ENCODE measurements around the gene HS3ST3B1. TPM values are rescaled to one million over a fixed set of nuclear protein-coding genes. Genes with fewer than 3 reads are reported as not detected.

HS3ST3B1 gene
- total RNA-seq, 1 donor from 2014 or later: 33.8 TPM

DNA sequence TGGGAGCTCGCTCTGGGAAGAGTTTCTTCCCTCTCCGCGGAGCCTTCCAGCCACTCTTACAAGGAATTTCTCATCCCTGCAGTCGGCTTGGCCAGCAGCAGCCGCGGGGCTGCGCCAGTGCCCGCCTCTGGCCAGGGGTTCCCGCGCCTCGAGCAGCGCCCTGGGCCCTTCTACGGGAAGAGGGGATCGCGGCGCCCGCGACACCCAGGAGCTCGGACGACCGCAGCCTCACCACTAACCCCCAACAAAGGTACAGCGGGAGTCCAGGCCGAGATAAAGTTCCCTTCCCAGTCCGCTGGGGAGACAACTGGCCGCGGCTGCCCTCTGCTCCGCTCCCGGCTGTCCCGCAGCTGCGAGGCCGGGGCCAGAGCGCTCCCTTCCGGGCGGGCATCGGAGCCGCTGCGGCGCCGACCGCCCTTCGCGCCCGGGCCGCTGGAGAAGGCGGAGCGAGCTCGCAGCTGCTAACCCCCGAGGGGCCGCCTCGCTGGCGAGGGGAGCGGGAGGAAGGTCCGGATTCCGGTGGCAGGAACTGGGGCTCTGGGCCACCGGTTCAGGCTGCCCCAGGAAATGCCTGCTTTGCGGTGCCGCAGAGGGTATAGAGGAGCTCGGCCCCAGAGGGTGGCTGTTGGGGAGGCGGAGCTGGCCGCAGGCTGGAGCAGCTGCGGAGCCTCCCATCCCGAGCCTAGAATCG is 3.6 kb upstream of the HS3ST3B1 start:
- peak overlapping the region; percentile 78 for H3K4me3 Mint-ChIP-seq
- peak overlapping the region; percentile 36 for H3K27ac Mint-ChIP-seq
- H3K27me3 Mint-ChIP-seq (ENCODE audit: insufficient read depth): peaks cover 46% of the 10 kb centered on the region
- intact Hi-C loops (cut with micrococcal nuclease): no loop called here
- no peaks in the 10 kb centered on the region for H3K9me3 Mint-ChIP-seq
- peak; percentile 39 for DNase-seq (ENCODE audit: low spot score)
- peaks cover 4% of the 10 kb centered on the region for H3K36me3 Mint-ChIP-seq (ENCODE audit: low read depth)
- H3K4me1 Mint-ChIP-seq (ENCODE audit: low read depth): peaks cover 53% of the 10 kb centered on the region

DNA sequence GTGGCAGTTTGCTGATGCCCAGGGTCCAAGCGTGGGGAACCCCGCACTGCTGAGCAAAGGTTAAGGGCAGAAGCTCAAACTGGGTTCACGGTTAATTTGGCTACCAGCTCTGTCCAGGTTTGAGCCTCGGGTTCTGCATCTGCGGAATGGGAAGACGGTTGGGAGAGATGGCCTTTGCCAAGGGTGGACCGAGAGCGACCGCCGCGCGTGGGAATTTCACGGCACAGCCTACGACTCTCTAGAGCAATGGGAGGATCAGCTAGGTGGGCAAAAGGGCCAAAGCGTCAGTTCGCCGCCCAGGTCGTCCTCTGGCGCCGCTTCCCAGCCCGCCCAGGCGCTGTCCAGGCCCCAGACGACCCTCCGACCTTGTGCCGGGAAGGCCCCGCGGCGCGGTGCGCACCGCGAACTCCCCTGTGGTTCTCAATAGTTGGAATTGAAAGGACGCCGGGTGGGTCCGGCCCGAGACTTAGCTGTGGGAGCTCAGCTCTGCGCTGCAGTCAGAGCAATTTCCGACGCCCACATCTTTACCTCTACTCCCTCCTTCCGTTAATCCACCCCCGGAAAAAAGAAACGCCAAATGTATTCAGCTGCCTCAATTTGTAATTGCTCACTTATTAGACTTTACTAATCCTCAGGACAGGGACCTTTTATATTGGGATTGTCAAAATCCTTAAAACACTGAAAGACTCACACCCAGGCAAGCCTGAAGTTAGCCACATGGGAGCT is 2.5 kb upstream of the HS3ST3B1 start:
- H3K4me3 Mint-ChIP-seq: peak overlapping the region; percentile 93
- intact Hi-C loops (cut with micrococcal nuclease): no loop called here
- peaks cover 41% of the 10 kb centered on the region for H3K27me3 Mint-ChIP-seq (ENCODE audit: insufficient read depth)
- no peaks in the 10 kb centered on the region for H3K9me3 Mint-ChIP-seq
- peak overlapping the region; percentile 37 for H3K27ac Mint-ChIP-seq
- peaks cover 6% of the 10 kb centered on the region for H3K36me3 Mint-ChIP-seq (ENCODE audit: low read depth)
- DNase-seq (ENCODE audit: low spot score): no peak
- H3K4me1 Mint-ChIP-seq (ENCODE audit: low read depth): peaks cover 55% of the 10 kb centered on the region

DNA sequence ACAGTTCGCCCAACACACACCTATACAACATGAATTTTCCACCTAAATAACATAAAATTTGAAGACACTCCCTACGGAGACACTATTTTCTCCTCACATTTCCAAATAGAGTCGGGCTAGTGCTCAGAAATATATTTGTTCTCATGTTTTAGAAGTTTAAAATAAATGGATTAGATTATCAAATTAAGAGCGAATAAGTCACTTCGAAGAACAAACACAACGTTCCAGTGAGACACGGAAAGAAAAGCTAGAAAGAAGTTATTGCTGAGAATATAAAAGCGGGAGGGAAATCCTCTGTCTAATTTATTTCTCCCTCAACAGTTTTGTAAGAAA is 2.0 kb upstream of the HS3ST3B1 start:
- Mint-ChIP-seq H3K36me3 (ENCODE audit: low read depth) (peaks cover 10% of the 10 kb centered on the region), H3K9me3 (no peaks in the 10 kb centered on the region), H3K27ac (peak overlapping the region; percentile 37), H3K4me1 (ENCODE audit: low read depth) (peaks cover 60% of the 10 kb centered on the region), H3K4me3 (peak overlapping the region; percentile 93), H3K27me3 (ENCODE audit: insufficient read depth) (peaks cover 36% of the 10 kb centered on the region)
- intact Hi-C loops (cut with micrococcal nuclease): no loop called here
- DNase-seq (ENCODE audit: low spot score): no peak

DNA sequence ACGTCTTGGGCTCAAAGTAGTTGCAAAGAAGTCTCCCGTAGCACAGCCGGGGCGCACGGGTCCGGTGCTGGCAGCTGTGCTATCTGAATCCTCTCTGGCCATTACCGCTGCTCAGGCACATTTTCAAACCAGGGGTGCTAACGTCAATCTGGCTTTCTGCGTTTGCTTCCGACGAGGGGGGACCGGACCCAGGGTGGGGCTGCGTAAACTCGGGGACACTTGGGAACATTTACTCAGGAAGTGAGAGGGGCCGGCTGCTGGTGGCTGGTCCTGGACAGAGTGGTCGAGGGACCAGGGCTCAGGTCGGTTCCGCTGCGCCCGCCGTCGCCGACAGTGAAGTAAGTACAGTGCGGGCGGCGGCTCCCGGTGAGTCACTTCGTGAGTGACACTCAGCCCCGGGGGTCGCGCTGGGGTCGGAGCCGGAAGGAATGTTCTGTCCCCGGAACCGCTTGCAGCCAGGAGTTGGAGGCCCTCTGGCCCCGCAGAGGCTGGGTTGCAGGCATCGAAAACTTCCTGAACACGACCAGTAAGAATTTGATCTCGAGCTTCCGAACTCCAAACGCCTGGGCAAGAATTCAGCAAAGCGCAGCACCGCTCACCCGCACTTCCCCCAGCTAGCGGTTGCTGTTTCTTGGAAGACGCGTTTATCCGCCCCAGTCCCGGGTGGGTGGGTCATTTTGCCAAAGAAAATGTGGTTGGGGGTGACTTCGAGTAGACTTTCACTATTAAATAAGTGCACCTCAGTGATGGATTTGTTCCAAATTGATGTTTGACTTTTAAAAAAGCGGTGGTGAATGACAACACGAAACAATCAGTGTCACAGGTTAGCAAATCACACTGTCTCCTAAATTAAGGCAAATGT is 1.4 kb upstream of the HS3ST3B1 start:
- H3K4me1 Mint-ChIP-seq (ENCODE audit: low read depth): peaks cover 64% of the 10 kb centered on the region
- peak overlapping the region; percentile 93 for H3K4me3 Mint-ChIP-seq
- H3K9me3 Mint-ChIP-seq: no peaks in the 10 kb centered on the region
- H3K27ac Mint-ChIP-seq: peak overlapping the region; percentile 90
- peak; percentile 38 for DNase-seq (ENCODE audit: low spot score)
- peaks cover 31% of the 10 kb centered on the region for H3K27me3 Mint-ChIP-seq (ENCODE audit: insufficient read depth)
- H3K36me3 Mint-ChIP-seq (ENCODE audit: low read depth): peaks cover 14% of the 10 kb centered on the region
- intact Hi-C loops (cut with micrococcal nuclease): loop anchor here (1.0 to 10.0 kb wide), 10 partner anchors 10 to 1281 kb away; partner anchors contain the start of gene ELAC2

DNA sequence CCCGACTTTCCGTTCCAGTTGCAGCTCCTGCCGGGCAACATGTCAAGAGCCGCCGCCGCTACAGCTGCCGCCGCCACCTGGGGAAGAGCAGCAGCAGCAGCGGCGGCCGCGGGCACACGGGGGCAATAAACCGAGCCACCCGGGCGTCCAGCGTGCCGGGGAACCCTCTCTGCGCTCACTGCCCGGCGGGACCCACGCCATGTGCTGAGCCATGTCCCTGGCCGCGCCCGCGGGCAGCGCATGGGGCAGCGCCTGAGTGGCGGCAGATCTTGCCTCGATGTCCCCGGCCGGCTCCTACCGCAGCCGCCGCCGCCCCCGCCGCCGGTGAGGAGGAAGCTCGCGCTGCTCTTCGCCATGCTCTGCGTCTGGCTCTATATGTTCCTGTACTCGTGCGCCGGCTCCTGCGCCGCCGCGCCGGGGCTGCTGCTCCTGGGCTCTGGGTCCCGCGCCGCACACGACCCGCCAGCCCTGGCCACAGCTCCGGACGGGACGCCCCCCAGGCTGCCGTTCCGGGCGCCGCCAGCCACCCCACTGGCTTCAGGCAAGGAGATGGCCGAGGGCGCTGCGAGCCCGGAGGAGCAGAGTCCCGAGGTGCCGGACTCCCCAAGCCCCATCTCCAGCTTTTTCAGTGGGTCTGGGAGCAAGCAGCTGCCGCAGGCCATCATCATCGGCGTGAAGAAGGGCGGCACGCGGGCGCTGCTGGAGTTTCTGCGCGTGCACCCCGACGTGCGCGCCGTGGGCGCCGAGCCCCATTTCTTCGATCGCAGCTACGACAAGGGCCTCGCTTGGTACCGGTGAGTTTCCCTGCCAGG is 604 bp downstream of the HS3ST3B1 start:
- no peaks in the 10 kb centered on the region for H3K9me3 Mint-ChIP-seq
- peaks cover 66% of the 10 kb centered on the region for H3K4me1 Mint-ChIP-seq (ENCODE audit: low read depth)
- peak overlapping the region; percentile 93 for H3K4me3 Mint-ChIP-seq
- H3K36me3 Mint-ChIP-seq (ENCODE audit: low read depth): peaks cover 28% of the 10 kb centered on the region
- peaks cover 13% of the 10 kb centered on the region for H3K27me3 Mint-ChIP-seq (ENCODE audit: insufficient read depth)
- intact Hi-C loops (cut with micrococcal nuclease): loop anchor here (1.0 to 10.0 kb wide), 9 partner anchors 35 to 1283 kb away; partner anchors contain the start of genes COX10 and ELAC2
- peak; percentile 25 for DNase-seq (ENCODE audit: low spot score)
- peak overlapping the region; percentile 98 for H3K27ac Mint-ChIP-seq

DNA sequence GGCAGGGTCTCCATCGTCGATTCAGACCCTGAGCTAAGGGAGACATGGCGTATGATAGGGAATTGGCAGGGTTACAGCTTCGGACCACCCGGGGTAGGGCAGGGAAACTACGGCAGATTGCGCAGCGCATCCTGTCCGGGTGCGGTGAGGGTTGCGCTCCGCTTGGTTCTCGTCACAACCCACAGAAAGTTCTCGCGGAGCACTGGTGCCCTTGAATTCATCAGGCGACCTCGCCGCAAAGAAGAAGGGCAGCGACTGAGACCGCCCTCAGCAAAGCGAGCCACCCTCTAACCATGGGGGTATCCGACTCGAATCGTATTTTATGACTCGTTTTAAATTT is 1.2 kb downstream of the HS3ST3B1 start:
- peak; percentile 62 for DNase-seq (ENCODE audit: low spot score)
- Mint-ChIP-seq H3K36me3 (ENCODE audit: low read depth) (peaks cover 29% of the 10 kb centered on the region), H3K4me1 (ENCODE audit: low read depth) (peaks cover 65% of the 10 kb centered on the region), H3K27ac (peak overlapping the region; percentile 98), H3K9me3 (no peaks in the 10 kb centered on the region), H3K27me3 (ENCODE audit: insufficient read depth) (peaks cover 9% of the 10 kb centered on the region), H3K4me3 (peak overlapping the region; percentile 93)
- intact Hi-C loops (cut with micrococcal nuclease): loop anchor here (1.0 to 10.0 kb wide), 6 partner anchors 127 to 967 kb away; no protein-coding TSS in a partner anchor

DNA sequence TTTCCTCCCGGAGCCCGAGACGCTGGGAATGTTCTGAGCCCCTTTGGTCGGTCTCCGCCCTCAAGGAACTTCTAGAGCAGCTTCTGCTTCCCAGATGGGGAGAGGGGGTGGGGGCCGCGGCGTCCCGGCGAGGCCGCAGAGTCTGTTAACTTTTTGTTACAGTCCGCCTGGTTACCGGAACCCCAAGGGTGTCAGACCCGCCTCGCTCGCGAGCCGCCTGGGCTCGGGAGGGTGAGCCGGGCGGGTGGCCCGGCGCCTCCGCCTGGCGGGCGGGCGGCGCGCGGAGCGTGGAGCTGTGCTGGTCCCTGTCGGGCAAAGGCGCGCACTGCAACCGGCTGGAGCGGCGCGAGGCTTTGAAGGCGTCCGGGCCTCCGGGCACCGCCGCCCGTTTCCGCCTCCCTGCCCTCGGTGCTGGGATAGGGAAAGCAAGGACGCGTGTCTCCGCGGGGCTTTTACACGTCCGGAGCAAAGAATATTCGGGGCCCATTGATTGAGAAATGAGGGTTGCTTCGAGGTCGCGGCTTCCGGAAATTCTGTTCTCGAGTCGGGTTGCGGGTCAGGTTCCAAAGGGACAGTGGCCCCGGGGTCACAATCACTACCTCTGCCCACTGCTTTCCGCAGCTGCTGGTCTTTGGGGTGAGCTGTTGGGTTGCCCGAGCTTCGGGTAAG is 1.7 kb downstream of the HS3ST3B1 start:
- Mint-ChIP-seq H3K27me3 (ENCODE audit: insufficient read depth) (peaks cover 8% of the 10 kb centered on the region), H3K9me3 (no peaks in the 10 kb centered on the region), H3K4me1 (ENCODE audit: low read depth) (peaks cover 66% of the 10 kb centered on the region), H3K36me3 (ENCODE audit: low read depth) (peaks cover 30% of the 10 kb centered on the region), H3K27ac (peak overlapping the region; percentile 98), H3K4me3 (peak overlapping the region; percentile 93)
- peak; percentile 82 for DNase-seq (ENCODE audit: low spot score)
- intact Hi-C loops (cut with micrococcal nuclease): loop anchor here (1.0 to 10.0 kb wide), 6 partner anchors 126 to 968 kb away; no protein-coding TSS in a partner anchor

DNA sequence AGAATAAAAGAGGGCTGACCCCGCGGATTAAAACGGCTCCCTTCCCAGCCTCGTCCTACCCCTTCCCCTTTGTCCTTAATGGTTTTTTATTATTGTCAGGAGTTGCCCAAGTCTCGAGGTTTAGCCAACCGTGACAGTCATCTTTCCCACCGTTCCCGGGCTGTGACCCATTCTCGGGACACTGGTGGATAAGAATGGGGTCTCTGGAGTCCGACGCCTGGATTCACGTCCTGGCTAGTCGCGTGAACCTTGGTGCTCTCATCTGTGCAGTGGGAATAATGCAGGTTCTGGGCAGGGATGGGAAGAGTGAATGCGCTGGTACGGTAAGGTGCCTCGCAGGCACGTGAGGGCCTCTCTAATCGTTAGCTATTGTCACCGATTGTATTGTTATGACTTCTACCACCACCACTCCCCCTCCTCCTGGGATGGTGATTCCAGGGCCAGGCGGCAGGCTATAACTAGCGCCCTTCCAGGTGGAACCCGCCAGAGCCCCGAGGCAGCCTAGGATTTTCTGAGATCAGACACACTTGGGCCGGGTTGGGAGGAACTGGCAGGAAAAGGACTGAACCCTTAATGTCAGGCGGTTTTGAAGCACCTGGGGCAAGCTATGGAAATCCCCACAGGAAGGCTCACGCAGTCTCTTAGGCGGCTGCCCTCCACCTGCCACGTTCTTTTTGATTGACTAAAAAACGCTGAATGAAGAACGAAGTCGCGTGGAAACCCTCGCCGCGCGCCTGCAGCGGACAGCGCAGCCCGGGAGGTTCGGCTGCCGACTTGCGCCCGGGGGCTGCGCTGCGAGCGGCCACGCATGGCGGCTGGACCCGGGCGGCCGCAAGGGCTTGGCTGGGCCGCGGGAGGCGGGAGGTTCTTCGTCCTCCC is 2.7 kb downstream of the HS3ST3B1 start:
- peak overlapping the region; percentile 76 for H3K27ac Mint-ChIP-seq
- H3K9me3 Mint-ChIP-seq: no peaks in the 10 kb centered on the region
- peak overlapping the region; percentile 87 for H3K4me3 Mint-ChIP-seq
- DNase-seq (ENCODE audit: low spot score): peak; percentile 51
- H3K4me1 Mint-ChIP-seq (ENCODE audit: low read depth): peaks cover 68% of the 10 kb centered on the region
- H3K36me3 Mint-ChIP-seq (ENCODE audit: low read depth): peaks cover 33% of the 10 kb centered on the region
- intact Hi-C loops (cut with micrococcal nuclease): loop anchor here (2.0 to 10.0 kb wide), 5 partner anchors 125 to 969 kb away; no protein-coding TSS in a partner anchor
- peaks cover 5% of the 10 kb centered on the region for H3K27me3 Mint-ChIP-seq (ENCODE audit: insufficient read depth)

DNA sequence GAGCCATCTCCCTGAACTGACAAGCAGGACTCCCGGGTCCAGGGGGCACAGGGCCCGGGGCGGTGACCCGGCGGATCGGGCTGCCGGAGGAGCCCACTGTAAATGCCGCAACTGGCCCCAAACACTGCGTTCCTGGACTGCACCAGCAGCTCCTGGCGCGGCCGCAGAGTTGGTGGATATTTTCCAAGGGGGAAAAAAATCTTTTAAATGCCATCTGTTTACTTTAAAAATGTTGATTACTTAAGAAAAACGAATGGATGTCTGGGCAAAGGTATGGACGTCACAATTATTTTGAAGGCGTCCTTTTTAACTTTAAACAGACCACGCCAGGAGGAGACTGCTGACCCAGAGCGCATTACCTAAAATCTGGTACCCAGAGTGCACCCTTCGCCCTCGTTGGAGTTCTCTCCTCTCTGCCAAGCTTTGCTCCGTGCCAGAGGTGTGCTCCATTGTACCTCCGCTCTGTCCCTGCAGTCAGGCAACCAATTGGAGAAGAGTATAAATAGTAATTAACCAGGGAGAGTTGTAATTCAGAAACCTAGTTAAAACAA is 3.4 kb downstream of the HS3ST3B1 start:
- peaks cover 1% of the 10 kb centered on the region for H3K27me3 Mint-ChIP-seq (ENCODE audit: insufficient read depth)
- DNase-seq (ENCODE audit: low spot score): no peak
- peak overlapping the region; percentile 61 for H3K27ac Mint-ChIP-seq
- H3K9me3 Mint-ChIP-seq: no peaks in the 10 kb centered on the region
- H3K4me1 Mint-ChIP-seq (ENCODE audit: low read depth): peaks cover 64% of the 10 kb centered on the region
- H3K4me3 Mint-ChIP-seq: peak overlapping the region; percentile 86
- intact Hi-C loops (cut with micrococcal nuclease): loop anchor here (5.0 to 10.0 kb wide), 3 partner anchors 511 to 969 kb away; no protein-coding TSS in a partner anchor
- peaks cover 33% of the 10 kb centered on the region for H3K36me3 Mint-ChIP-seq (ENCODE audit: low read depth)

DNA sequence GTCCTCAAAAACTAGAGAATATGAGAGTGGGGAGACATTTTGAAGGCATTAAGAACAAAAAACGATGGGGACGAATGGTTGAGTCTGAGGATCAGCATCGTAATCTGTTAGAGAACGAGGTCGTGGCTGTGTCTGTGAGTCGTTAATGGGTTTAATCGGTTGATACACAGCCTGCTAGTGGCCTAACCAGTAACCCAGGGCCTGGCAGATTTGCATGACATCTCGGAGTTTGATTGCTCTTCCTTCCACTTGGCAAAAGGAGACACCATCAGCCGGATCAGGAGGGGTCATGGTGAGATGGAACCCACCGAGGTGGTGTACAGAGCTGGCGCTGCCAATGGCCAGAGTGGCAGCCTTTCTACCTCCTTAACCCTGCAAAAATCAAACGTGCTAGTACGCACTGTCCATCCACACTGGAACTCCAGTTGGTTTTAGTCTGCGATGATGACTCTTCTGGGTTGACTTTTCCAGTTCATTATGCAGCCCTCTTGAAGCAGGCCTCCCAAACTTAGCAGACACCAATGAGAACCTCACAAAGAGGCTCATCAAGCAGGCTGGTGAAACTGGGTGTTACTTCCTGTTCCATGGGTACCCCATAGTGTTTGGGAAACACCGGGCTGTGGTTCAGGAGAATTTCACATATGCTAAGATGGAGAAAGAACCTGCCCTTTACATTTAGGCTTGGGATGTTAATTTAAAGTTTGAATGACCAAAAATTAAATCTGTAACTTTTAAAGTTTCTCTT is 4.1 kb downstream of the HS3ST3B1 start:
- H3K27me3 Mint-ChIP-seq (ENCODE audit: insufficient read depth): peaks cover 1% of the 10 kb centered on the region
- intact Hi-C loops (cut with micrococcal nuclease): loop anchor here (5.0 to 10.0 kb wide), 3 partner anchors 510 to 970 kb away; no protein-coding TSS in a partner anchor
- peak overlapping the region; percentile 86 for H3K4me3 Mint-ChIP-seq
- no peaks in the 10 kb centered on the region for H3K9me3 Mint-ChIP-seq
- H3K27ac Mint-ChIP-seq: peak overlapping the region; percentile 61
- H3K36me3 Mint-ChIP-seq (ENCODE audit: low read depth): peaks cover 33% of the 10 kb centered on the region
- DNase-seq (ENCODE audit: low spot score): no peak
- H3K4me1 Mint-ChIP-seq (ENCODE audit: low read depth): peaks cover 58% of the 10 kb centered on the region

Measured in activated T-helper 1 cell treated with anti-CD3 and anti-CD28 coated beads, Interleukin-12 subunit alpha, Interleukin-12 subunit beta, Interleukin-2, Interleukin-4 antibody, amounts not matched to agents 30 ng/mL and 10 ng/mL and 1 ng/mL, durations not matched to agents 14 hours and 24 hours and 36 hours (primary cell).